Motor neuron (in vitro differentiated cells): Measurements from ENCODE around the gene TEDC2. TPM values are rescaled to one million over a fixed set of nuclear protein-coding genes. Genes with fewer than 3 reads are reported as not detected.
A peak's percentile ranks its signal among the peaks of the same experiment; 100 is the strongest.

Experiments used
- ATAC-seq, 8 experiments: fragments of 200-7000 bp; cut with Tn5 transposase; replicated peaks in 6 of 8; 2 replicates each; pipeline ENCODE4 v1.8.0; 2021; ENCODE audit warnings: mild to moderate bottlenecking in 8 of 8, moderate library complexity in 8 of 8
- H3K27ac ChIP-seq, 2 donors: fragments of 250-450 bp; sonication (Bioruptor Pico); 2 replicates each; pipeline ENCODE4 v1.9.0; 2021; ENCODE audit warnings: antibody characterized with exemption in 2 of 2, mild to moderate bottlenecking in 2 of 2, moderate library complexity in 1 of 2
- H3K4me1 ChIP-seq, 2 donors: fragments of 250-450 bp; sonication (Bioruptor Pico); replicated peaks in 1 of 2; 2 replicates each; pipeline ENCODE4 v1.6.1; 2021; ENCODE audit warnings: antibody characterized with exemption in 2 of 2, mild to moderate bottlenecking in 2 of 2, moderate library complexity in 1 of 2
- H3K4me3 ChIP-seq, 5 donors: fragments of 250-450 bp; sonication (Bioruptor Pico); 2 replicates each; pipeline ENCODE4 v1.9.0; 2021; ENCODE audit warnings: antibody characterized with exemption in 5 of 5, mild to moderate bottlenecking in 5 of 5, moderate library complexity in 4 of 5
- WGBS, 10 experiments: fragments of 450-650 bp; shearing (Covaris generic); methylation state at CpG; one replicate each; pipeline ENCODE4 v1.0.0; 2022; 5-methylcytosine and 5-hydroxymethylcytosine counted together
- in situ Hi-C, 9 experiments: fragments of 400-800 bp; cut with MboI; loops; one replicate each; pipeline ENCODE4 v1.15.0; 2021; ENCODE audit warnings: low sequenced_read_pairs in 9 of 9, low pct_unique_long_range_greater_than_20kb in 2 of 9; ENCODE audit not compliant: unreplicated experiment in 9 of 9
- total RNA-seq, 8 experiments: library from RNA; unstranded; fragments of 300-600 nt; gene quantifications; 2 replicates each; pipeline versions ENCODE4 v1.2.3 to v1.2.4, GENCODE V29; 2022

TEDC2 gene
- total RNA-seq, 8 experiments from 2014 or later = 0.61 to 26.8 (median 10.0) TPM

- Histone ChIP-seq H3K4me3 (no peak overlapping the region), H3K27ac (peak overlapping the region; percentile 61 to 85), H3K4me1 (peaks cover 23 to 24% of the 10 kb centered on the region in 2 donors)
- WGBS, 10 experiments = 0 to 78% (median 44%) methylated on average over 1 to 13 of the region's 21 CpGs; no CpG with 5 or more reads in 5 of the 10 experiments
- in situ Hi-C loops = loop anchor here in 1 of 9 experiments (25.0 kb wide), 1 partner anchor 160 kb away; the partner anchor contains the start of gene ABCA3
- peak in 6 of 8 experiments; percentile 4 to 75 (median 44) for ATAC-seq
Measured at GRCh38 chr16:2497116-2497630, 37.3 kb downstream of the TEDC2 start.

DNA sequence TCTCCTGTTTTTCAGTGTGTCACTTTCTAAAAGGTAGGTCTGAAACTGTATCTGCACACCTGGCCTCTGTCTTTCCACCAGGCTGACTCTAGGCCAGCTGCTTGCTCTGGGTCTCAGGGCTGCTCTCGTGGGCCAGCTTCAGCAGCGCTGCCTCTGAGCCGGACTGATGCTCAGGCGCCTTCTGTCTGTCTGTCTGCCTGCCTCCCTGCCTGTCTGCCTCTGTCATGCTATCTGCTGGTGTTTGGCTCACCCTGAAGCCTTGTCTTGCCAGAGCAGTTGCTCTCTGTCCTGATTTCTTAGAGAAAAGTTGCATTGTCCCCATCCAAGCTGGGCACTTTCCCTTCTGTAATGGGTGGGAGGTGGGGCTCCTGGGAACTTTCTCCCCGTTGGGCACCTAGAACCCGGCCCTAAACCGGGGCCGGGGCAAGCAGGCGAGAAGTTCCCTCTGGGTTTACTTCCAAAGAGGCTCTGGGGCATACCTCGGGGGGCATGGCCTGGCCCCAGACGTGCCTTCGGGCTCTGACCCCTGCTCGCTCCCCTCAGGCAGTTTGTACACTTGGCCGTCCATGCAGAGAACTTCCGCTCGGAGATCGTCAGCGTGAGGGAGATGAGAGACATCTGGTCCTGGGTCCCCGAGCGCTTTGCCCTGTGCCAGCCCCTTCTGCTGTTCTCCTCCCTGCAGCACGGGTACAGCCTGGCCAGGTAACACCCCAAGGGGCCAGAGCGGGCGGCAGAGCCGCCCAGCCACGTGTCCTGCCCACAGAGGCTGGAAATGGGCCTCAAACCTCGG, 38.0 kb downstream of the TEDC2 start:
- in situ Hi-C loops = loop anchor here in 1 of 9 experiments (25.0 kb wide), 1 partner anchor 161 kb away; the partner anchor contains the start of gene ABCA3
- 54 to 100% (median 75%) methylated on average over 1 to 4 of the region's 26 CpGs; no CpG with 5 or more reads in 5 of the 10 experiments for WGBS, 10 experiments

GRCh38 chr16:2498531-2499253, 38.8 kb downstream of the TEDC2 start:
- in situ Hi-C loops = loop anchor here in 1 of 9 experiments (25.0 kb wide), 1 partner anchor 161 kb away; the partner anchor contains the start of gene ABCA3

More for the DNA sequence above, 38.0 kb downstream of the TEDC2 start:
- peaks cover 24 to 29% of the 10 kb centered on the region in 2 donors for H3K4me1 ChIP-seq
- peak overlapping the region; percentile 61 to 85 for H3K27ac ChIP-seq
- ATAC-seq = peak in 2 of 8 experiments; percentile 4 to 8
- no peak overlapping the region for H3K4me3 ChIP-seq

DNA sequence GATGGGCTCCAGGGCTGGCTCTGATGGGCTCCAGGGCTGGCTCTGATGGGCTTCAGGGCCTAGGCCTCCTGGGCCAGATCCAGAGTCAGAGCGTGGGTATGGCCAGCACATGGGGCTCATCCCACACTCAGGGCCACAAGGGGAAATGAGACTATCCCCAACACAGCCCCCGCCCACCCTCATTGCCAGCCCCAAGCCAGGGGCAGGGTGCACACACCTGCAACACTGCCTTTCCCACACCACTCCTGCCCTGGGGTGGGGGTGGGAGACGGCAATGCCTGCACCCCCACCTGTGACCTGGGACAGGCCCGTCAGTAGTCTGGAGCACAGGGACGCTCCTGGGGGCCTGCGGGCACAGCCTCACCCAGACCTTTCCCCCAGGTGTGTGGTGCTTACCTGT, 39.5 kb downstream of the TEDC2 start:
- no peak for ATAC-seq
- Histone ChIP-seq H3K4me3 (no peak overlapping the region), H3K4me1 (peaks cover 24 to 30% of the 10 kb centered on the region in 2 donors), H3K27ac (no peak overlapping the region)
- WGBS, 10 experiments = no CpG with 5 or more reads among the region's 6 CpGs
- in situ Hi-C loops = loop anchor here in 1 of 9 experiments (25.0 kb wide), 1 partner anchor 162 kb away; the partner anchor contains the start of gene ABCA3

More at GRCh38 chr16:2498531-2499253, 38.8 kb downstream of the TEDC2 start:
- ATAC-seq = no peak
- Histone ChIP-seq H3K4me3 (no peak overlapping the region), H3K4me1 (peaks cover 24 to 30% of the 10 kb centered on the region in 2 donors), H3K27ac (no peak overlapping the region)
- 60 to 100% (median 72%) methylated on average over 1 to 3 of the region's 15 CpGs; no CpG with 5 or more reads in 6 of the 10 experiments for WGBS, 10 experiments

GRCh38 chr16:2499890-2500429, 40.1 kb downstream of the TEDC2 start:
- WGBS, 10 experiments = no CpG with 5 or more reads among the region's 29 CpGs
- no peak overlapping the region for H3K27ac ChIP-seq
- no peak overlapping the region for H3K4me3 ChIP-seq
- in situ Hi-C loops = loop anchor here in 1 of 9 experiments (25.0 kb wide), 1 partner anchor 163 kb away; the partner anchor contains the start of gene ABCA3
- no peak for ATAC-seq
- H3K4me1 ChIP-seq = peaks cover 24 to 30% of the 10 kb centered on the region in 2 donors

- ATAC-seq = no peak
- Histone ChIP-seq H3K4me1 (peaks cover 24 to 30% of the 10 kb centered on the region in 2 donors), H3K4me3 (no peak overlapping the region), H3K27ac (peak overlapping the region in 1 of 2 donors; percentile 69)
- 100% methylated on average over 1 to 3 of the region's 20 CpGs; no CpG with 5 or more reads in 8 of the 10 experiments for WGBS, 10 experiments
- in situ Hi-C loops = no loop called here
Measured at GRCh38 chr16:2500430-2500917, 40.6 kb downstream of the TEDC2 start.

DNA sequence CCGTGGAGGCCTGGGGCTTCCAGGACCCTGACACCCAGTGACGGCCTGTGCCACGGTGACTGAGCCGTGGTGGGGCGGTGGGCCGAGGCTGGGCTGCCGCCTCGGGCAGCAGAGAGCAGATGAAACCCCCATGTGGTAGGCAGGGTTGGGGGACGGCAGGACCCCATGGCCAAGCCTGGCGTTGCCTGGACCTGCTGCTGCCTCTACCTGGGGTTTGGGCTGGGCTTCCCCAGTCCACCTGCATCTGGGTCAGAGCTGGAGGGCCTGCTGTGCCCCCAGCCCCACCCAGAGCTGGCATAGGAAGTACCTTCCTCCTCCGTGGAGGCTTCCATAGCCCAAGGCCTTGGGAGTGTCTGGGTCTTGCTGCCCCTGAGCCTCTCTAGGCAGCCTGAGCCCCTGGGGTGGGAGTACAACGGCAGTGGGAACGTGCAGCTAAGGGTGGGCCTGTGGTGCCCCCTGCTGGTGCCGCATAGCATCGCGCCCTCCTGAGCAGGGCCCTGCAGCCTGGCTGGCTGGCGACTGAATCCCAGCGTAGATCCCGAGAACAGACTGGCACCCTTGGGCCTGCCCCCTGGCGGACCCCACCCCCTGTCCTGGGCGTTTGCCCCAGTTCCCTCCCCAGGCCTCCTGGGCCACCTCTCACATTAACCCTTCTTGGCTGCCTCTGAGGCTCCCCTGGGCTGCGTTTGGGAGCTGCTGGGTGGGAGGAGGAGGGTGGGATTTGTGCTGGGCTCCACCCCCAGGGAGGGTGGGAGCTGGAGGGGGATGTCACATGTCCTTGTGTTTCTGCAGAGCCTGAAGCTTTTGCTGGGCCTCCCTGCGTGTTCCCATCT, 41.2 kb downstream of the TEDC2 start:
- Histone ChIP-seq H3K4me1 (peaks cover 24 to 30% of the 10 kb centered on the region in 2 donors), H3K4me3 (peak overlapping the region; percentile 23 to 38 (median 28)), H3K27ac (peak overlapping the region; percentile 63 to 69)
- peak; percentile 74 to 98 (median 88) for ATAC-seq
- 0 to 33% methylated on average over 1 to 2 of the region's 23 CpGs; no CpG with 5 or more reads in 8 of the 10 experiments for WGBS, 10 experiments
- in situ Hi-C loops = no loop called here

- H3K4me3 ChIP-seq = peak overlapping the region in 1 of 5 donors; percentile 33
- WGBS, 10 experiments = 60 to 100% (median 74%) methylated on average over 1 to 4 of the region's 18 CpGs; no CpG with 5 or more reads in 5 of the 10 experiments
- in situ Hi-C loops = no loop called here
- peak overlapping the region; percentile 63 to 69 for H3K27ac ChIP-seq
- peaks cover 17 to 21% of the 10 kb centered on the region in 2 donors for H3K4me1 ChIP-seq
- ATAC-seq = peak in 2 of 8 experiments; percentile 0
Measured at GRCh38 chr16:2501946-2502895, 42.3 kb downstream of the TEDC2 start.

GRCh38 chr16:2505695-2506094, 45.8 kb downstream of the TEDC2 start:
- WGBS, 10 experiments = 73 to 100% (median 82%) methylated on average over 1 to 14 of the region's 14 CpGs; no CpG with 5 or more reads in 1 of the 10 experiments
- no peak for ATAC-seq
- Histone ChIP-seq H3K27ac (no peak overlapping the region), H3K4me1 (peaks cover 10 to 15% of the 10 kb centered on the region in 2 donors), H3K4me3 (no peak overlapping the region)
- in situ Hi-C loops = no loop called here

DNA sequence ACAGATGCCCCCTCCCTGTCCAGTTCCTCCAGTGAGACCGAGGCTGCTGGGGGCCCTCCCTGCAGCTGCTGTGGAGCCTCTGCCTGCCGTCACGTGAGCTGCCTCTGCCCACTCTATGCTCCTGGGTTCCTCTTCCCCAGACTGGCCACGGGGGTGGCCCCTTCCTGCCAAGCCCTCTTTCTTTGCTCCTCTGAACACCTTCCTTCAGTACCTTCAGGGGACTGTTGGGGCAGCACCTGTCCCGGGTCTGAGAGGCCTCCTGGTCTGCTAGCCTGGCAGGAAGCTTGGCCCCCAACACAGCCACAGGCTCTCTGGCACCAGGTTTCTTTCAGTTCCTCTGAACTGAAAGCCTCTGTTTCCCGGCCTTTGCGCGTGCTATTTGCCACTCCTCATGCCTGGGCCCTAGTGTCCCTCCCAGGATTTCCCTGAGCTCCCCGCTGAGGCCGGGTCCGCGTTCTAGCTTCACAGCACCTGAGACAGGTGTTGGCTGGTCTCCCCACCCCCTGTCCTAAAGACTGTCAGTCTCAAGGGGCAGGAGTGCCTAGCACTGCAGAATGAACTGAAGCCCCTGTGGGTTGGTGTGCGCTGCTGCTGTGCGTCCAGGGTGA, 47.2 kb downstream of the TEDC2 start:
- ATAC-seq = no peak
- in situ Hi-C loops = no loop called here

More for the DNA sequence above, 47.2 kb downstream of the TEDC2 start:
- WGBS, 10 experiments = 53 to 94% (median 75%) methylated on average over 3 to 4 of the region's 14 CpGs; no CpG with 5 or more reads in 7 of the 10 experiments
- Histone ChIP-seq H3K27ac (no peak overlapping the region), H3K4me3 (no peak overlapping the region), H3K4me1 (peaks cover 9 to 14% of the 10 kb centered on the region in 2 donors)
